Activated gamma-delta T cell (primary cell): ENCODE results near the gene TBC1D1.

Experiments
- DNase-seq: peaks from one replicate; lab custom pipeline; 2025; lab: John Stamatoyannopoulos, UW

The TBC1D1 gene

GRCh38 chr4:38078590-38079421 lies 187.9 kb downstream of the TBC1D1 start:
- no peak for DNase-seq

GRCh38 chr4:38080061-38080974 lies 189.4 kb downstream of the TBC1D1 start:
- DNase-seq, result no peak

DNA sequence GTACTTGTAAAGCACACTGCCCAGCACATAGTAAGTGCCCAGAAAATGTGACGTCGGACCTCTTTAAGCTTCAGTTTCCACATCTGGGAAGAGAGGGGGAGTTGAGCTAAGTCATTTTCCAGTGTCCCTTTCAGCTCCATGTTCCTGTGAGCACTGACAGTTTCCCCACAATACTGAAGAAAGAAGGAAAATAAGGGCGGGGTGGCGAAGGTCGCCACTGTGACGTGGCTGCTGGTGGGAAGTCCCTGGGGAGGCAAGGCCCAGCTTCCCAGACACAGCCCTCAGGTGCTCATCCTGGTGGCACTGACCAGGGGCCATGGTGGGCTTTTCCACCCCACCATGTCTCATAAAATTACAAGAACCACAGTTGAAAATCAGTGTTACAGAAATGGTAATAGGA lies 191.1 kb downstream of the TBC1D1 start:
- DNase-seq, result no peak

DNA sequence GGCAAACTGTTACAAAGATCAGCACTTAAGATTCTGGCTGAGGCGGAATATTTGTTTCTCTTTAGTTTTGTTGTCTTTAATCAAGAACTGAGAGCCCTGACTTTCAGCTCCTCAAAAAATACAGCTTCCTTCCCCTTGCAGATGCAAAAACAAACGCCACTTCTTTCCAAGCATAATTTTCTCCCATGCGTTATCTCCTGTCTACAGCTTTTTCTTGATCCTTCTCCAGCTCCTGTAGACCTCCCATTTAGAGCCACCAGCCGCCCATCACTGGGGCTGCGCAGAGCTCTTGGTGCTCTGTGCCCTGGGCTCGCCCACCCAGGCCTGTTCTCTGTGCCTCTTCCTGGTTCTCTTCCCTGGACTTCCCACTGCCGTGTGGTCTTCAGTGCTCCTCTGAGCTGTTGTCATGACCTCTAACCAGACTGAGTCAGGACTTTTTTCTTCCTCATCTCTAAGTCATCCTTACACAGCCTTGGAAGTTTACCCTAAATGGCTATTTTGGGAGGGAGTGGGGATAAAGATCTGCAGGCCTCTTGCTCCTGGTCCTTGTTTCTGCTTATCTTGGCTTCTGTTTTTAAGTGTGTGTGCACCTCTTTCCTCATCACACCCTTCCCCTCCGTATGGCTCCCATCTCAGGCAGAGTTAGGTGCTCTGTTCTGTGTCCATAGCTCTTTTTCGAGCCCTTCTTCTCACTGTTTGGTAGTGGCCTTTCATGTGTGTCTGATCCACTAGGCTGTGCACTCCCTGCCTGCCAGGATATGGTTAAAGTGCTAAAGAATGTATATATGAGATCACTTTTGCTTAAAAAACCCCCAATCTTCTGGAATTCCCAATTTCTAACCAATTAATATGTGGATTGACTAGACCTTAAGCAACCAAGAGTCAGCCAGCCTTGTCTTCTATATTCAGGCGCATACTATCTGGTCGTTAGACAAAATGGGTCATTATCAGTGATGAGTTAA lies 191.8 kb downstream of the TBC1D1 start:
- no peak for DNase-seq

DNA sequence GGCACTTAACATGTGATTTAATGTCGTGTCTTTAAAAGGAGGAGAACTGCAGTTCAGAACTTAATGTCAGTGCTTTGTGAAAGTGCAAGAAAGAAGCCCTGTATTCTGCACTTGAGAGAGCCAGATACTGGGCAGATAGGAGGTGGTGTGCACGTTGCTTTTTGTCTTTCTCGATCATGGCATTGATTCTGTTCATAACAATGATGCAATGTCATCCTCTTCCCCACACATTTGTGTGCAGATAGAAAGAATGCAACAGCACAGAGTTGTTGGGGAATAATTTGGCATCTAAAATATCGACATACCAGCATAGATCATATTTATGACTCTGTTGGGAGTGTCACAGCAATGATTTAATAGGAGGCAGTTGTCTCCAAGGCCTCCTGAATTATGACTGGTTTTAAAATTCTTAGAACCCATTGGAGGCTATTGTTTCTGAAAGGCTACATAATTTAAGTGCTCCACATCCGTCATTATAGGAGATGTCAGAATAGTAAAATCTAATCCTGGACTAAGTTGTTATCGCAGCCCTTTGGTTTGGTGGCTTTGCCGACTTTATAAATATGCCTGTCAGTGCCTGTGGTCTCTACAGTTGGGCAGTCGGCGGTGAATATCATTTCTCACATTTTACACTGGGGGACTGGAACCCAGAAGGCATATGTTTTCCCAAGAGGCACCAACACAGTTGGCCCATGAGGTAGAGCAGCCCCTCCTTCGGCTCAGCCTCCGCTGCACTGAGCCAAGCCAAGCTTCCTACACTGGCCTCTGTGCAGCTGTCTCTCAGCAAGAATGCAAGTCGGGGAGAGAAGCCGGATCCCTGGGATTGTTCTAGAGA lies 194.2 kb downstream of the TBC1D1 start:
- no peak for DNase-seq

DNA sequence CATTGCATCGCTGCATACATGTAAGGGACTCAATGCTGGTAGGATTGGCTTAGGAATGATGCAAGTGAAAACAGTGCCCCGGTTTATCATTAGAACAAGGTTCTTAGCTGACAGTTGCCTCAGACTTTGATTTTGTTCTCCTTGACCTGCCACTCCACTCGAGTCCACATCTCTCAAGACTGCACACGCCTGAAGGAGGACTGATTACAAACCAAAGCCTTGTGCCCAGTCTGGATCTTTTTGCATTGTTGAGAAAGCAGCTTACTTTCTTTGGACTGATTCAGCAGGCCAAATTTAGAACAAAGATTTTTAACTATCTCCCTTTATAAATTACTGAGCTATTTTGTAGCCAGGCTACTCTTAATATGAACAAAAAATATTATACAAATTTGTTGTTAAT lies 194.9 kb downstream of the TBC1D1 start:
- DNase-seq, result no peak

DNA sequence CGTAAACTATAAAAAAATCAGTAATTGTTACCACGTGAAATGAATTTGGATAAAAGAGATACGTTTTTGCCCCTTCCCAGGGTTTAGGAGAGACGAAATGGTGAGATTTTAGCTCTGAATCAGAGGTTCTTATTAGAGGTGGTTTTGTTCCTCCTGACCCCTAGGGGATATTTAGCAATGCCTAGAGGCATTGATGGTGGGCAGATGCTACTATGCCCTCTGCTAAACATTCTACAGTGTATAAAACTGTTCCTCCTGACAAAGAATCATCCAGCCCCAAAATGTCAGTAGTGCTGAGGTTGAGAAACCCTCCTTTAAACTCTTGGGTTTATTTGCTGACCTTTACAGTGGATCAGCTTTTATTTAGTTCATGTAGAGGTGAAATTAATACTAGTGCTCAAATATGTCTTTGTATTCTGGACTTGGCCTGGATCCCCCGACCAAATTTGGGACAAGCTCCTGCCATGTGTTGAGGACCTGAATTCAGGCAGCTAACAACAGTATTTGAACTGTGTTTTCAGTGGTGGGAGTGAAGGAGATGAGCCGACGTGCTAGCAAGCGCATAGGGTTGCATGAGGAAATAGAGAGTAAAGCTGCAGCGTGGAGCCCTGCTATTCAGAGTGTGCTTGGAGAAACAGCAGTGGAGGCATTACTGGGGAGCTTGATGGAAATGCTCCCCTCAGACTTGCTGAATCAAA lies 195.4 kb downstream of the TBC1D1 start:
- DNase-seq, result no peak

GRCh38 chr4:38086849-38087226 lies 196.0 kb downstream of the TBC1D1 start:
- DNase-seq, result no peak

DNA sequence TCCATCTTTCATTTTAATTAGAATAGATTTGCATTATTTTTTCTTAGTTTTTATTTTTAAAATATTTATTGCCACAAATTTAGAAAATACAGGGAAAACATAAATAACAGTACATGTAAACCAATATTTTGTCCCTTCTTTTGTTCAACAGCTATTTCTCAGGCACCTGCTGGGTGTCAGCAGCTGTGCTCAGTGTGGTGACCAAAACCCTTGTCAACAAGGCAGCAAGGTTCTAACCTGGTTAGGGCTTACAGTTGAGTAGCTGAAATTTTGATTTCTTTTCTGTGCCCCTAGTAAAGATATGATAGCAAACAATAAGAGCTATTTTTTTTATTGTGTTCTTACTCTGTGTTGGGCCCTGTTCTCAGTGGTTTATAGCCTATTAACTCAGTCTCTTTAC lies 197.4 kb downstream of the TBC1D1 start:
- DNase-seq, result no peak

GRCh38 chr4:38089961-38090360 lies 199.1 kb downstream of the TBC1D1 start:
- DNase-seq, result no peak

- DNase-seq, result no peak
Measured at GRCh38 chr4:38090455-38091246, 199.8 kb downstream of the TBC1D1 start.

- no peak for DNase-seq
Measured at GRCh38 chr4:38091636-38092035, 200.8 kb downstream of the TBC1D1 start.

- DNase-seq, result no peak
Measured at GRCh38 chr4:38092701-38093100, 201.8 kb downstream of the TBC1D1 start.

DNA sequence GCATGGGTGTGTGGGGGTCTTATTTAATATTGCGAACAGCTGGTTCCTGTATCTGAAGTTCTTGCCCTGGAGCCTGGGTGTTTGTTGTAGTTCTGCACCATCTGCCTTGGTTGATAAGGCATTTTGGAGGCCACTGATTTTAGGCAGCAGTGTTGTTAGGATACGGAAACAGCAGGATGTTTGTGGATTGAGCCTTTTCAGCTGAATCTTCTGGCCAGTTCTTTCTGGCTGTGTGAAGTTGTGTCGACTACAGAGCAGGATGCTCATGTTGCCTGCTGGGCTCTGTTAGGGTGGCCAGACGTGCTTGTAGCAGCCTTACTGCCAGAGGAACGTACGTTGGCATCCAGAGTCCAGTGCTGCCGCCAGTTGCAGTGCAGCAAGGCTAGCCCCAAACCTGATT lies 203.5 kb downstream of the TBC1D1 start:
- DNase-seq, result no peak

GRCh38 chr4:38095691-38096090 lies 204.8 kb downstream of the TBC1D1 start:
- DNase-seq, result no peak

- no peak for DNase-seq
Measured at GRCh38 chr4:38097818-38098217, 206.9 kb downstream of the TBC1D1 start.

DNA sequence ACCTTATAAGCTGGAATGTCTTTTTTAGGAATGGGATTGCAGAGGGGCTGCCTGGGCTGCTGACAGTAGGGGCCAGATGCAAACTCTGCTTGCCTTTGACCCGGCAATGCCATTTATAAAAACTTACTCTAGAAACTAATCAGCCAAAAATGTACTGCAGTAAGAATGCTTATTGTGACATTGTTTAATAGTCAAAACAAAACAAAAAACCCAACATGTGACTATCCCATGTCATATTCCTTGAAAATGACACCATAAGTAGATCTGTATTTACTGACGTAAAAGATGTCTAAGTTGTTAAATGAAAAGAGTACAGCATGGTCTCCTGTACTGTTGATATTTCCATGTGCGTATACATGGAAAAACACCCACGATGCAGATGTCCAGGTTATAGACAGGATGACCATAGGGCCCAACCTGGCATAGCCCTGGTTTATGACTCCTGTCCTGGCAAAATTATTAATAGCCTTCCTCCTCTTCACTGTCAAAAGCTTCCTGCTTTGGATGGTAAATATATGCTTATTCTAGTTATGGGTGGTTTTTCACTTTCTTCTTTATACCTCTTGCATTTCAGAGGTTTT lies 208.2 kb downstream of the TBC1D1 start:
- no peak for DNase-seq

GRCh38 chr4:38099908-38100407 lies 209.1 kb downstream of the TBC1D1 start:
- DNase-seq, result no peak
